ENCODE results near the gene NES.
A peak's percentile ranks its signal among the peaks of the same experiment; 100 is the strongest.

The NES gene

GRCh38 chr1:156704166-156704711 lies 27.0 kb upstream of the NES start:
- no peak for DNase-seq

- no peak for DNase-seq
Measured at GRCh38 chr1:156703741-156704140, 26.5 kb upstream of the NES start.

- no peak for DNase-seq
Measured at GRCh38 chr1:156703336-156703735, 26.1 kb upstream of the NES start.

GRCh38 chr1:156700736-156701531 lies 23.7 kb upstream of the NES start:
- no peak for DNase-seq

GRCh38 chr1:156698995-156699394 lies 21.8 kb upstream of the NES start:
- DNase-seq: no peak

GRCh38 chr1:156697481-156697880 lies 20.3 kb upstream of the NES start:
- DNase-seq: no peak

GRCh38 chr1:156696755-156697154 lies 19.5 kb upstream of the NES start:
- no peak for DNase-seq

- DNase-seq: no peak
Measured at GRCh38 chr1:156694690-156694962, 17.4 kb upstream of the NES start.

GRCh38 chr1:156693848-156694689 lies 16.9 kb upstream of the NES start:
- DNase-seq: no peak

GRCh38 chr1:156692925-156693847 lies 16.0 kb upstream of the NES start:
- DNase-seq: no peak

- no peak for DNase-seq
Measured at GRCh38 chr1:156692441-156692924, 15.3 kb upstream of the NES start.

GRCh38 chr1:156691665-156692440 lies 14.6 kb upstream of the NES start:
- DNase-seq: no peak

GRCh38 chr1:156691191-156691590 lies 14.0 kb upstream of the NES start:
- no peak for DNase-seq

GRCh38 chr1:156690675-156691036 lies 13.4 kb upstream of the NES start:
- DNase-seq: no peak

- DNase-seq: no peak
Measured at GRCh38 chr1:156689953-156690674, 12.9 kb upstream of the NES start.

- peak in 1 of 2 experiments; percentile 46 for DNase-seq
Measured at GRCh38 chr1:156689035-156689952, 12.1 kb upstream of the NES start.

- no peak for DNase-seq
Measured at GRCh38 chr1:156684227-156684782, 7.1 kb upstream of the NES start.

GRCh38 chr1:156682166-156682890 lies 5.1 kb upstream of the NES start:
- no peak for DNase-seq
